Epithelial cell of alveolus of lung (primary cell): ENCODE data around the gene BRI3. TPM values are rescaled to one million over a fixed set of nuclear protein-coding genes. Genes with fewer than 3 reads are reported as not detected.

Source experiments
- total RNA-seq: library from RNA; depleted of rRNA; stranded (reverse); fragments of >200 nt; gene quantifications from 2 replicates; pipeline ENCODE4 v1.2.1, GENCODE V29; 2015

BRI3 gene, protein sequence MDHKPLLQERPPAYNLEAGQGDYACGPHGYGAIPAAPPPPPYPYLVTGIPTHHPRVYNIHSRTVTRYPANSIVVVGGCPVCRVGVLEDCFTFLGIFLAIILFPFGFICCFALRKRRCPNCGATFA
- total RNA-seq = 37.0 and 64.2 TPM in 2 replicates

DNA sequence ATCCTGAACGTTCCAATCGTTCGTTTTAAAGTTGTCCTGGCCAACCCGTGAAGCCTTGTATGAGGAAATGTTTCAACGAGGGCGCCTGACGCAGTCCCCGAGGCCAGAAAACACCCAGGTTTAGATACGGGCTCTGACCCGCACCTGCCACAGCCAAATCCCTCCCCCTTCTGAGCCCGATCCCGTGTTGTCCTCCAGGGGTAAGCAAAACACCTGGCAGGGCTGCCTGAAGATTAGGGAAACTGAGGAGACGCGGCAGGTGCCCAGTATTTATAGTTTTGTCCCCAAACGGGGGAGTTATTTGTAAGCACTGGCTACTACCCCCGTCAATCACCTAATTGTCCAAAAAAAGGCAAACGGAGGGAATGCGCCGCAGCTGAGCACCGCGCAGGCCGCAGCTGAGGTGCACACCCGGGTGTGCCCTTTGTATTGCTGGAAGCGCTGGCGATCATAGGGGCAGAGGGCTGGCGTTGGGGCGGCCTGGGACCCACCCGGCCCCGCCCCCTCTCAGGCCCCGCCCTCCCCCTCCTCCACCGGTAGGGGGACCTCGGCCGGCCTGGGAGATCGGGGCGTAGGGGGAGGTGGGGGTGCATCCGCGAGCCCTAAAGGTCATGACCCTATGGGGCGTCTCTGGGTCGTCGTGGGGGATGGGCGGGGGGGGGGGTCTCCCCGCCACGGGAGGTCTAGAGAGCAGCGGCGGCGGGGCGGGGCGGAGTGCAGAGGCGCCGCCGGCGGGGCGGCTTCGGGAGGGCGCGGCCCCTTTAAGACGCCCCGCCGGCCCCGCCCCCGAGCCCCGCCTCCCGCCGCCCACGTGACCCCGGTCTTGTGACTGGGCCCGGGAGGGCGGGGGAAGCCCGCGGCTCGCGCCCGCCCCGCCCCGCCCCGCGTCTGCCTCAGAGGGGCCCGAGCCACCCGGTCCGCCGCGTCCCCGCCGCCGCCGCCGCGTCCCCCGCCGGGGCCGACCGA is at the start of gene BRI3:
Gene BRI3 (plus strand): TSS at position 896 of the 966 bp plus-strand sequence. CDS start 110 bp downstream, outside the sequence.

DNA sequence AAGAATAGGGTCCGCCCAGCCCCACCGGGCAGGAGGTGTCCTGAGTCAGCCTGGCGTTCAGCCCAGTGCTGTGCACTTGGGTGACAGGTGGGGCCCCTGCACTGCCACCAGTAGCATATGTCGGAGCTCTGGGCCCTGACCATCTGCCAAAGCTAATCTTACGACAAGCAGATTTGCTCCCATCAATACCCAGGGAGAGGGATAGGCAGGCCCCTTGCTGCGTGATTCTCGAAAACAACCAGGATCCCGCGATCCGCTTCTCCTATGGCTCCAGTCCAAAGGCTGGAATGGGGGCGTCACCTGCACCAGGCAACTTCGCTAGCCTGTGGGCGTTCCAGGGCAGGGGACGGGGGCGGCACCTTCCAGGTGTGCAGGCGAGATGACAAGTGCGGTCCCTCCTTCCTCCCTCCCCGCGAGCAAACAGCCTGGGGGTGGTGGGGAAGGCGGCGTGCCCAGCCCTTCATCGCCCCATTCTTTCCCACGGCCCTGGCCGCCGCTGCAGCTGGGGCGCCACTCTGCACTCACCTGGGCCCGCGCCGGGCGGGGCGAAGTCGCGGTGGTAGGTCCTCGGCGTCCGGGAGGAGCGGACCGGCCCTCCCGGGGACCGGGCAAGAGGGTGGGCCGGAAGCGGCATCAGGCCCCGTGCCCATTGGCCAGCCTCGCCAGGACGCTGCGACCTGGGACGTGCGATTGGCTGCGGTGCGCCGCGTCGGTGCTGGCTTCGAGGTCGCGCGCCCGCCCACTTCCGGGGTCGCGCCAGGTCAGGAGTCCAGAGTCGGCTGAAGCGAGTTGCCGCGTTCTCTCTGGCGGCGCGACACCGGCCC is 29.7 kb upstream of the BRI3 start, which contains the start of gene TECPR1:
Gene TECPR1 (minus strand): TSS at position 632 of the 824 bp plus-strand sequence. CDS start 6,086 bp downstream, outside the sequence.

Other genes with a start within 250 kb of the BRI3 start
- gene LMTK2, start 174.8 kb upstream of the BRI3 start, total RNA-seq = 7.5 and 10.5 TPM in 2 replicates
- gene BHLHA15, start 70.2 kb upstream of the BRI3 start, total RNA-seq = 0.13 TPM in 1 of 2 replicates, not detected in the other
- gene TECPR1, start 29.5 kb upstream of the BRI3 start, total RNA-seq = 18.8 and 28.8 TPM in 2 replicates
- 5.4 and 8.5 TPM in 2 replicates for gene BAIAP2L1, start 119.4 kb downstream of the BRI3 start, total RNA-seq